WTC11 (cell line): ENCODE data around the gene AHRR. TPM values are rescaled to one million over a fixed set of nuclear protein-coding genes. Genes with fewer than 3 reads are reported as not detected.

ENCODE experiments used
- ATAC-seq: fragments of 200-7000 bp; cut with Tn5 transposase; 2 replicates; pipeline ENCODE4 v1.10.0; 2021; ENCODE audit warnings: mild to moderate bottlenecking, moderate library complexity
- CTCF ChIA-PET: fragments of 300-600 bp; sonication (Branson Sonifier 250); formaldehyde crosslinking; loops from one replicate; lab custom pipeline; 2021; ENCODE audit warnings: antibody characterized with exemption; lab: Charles Lee
- POLR2A ChIA-PET: fragments of 350-600 bp; sonication (Branson Sonifier 250); formaldehyde crosslinking; loops from one replicate; lab custom pipeline; 2021; ENCODE audit warnings: antibody characterized with exemption; lab: Charles Lee
- DNase-seq: peaks from one replicate; pipeline ENCODE4 v3.0.0; 2021; ENCODE audit warnings: low spot score
- H3K27ac Mint-ChIP-seq: 2 replicates; pipeline ENCODE4 v1.8.0; 2021; ENCODE audit warnings: mixed read lengths
- H3K27me3 Mint-ChIP-seq: 2 replicates; pipeline ENCODE4 v1.8.0; 2021; ENCODE audit warnings: low read depth, mild to moderate bottlenecking, moderate library complexity, mixed read lengths
- H3K36me3 Mint-ChIP-seq: 2 replicates; pipeline ENCODE4 v1.8.0; 2021; ENCODE audit warnings: mixed read lengths
- H3K4me1 Mint-ChIP-seq: 2 replicates; pipeline ENCODE4 v1.8.0; 2022; ENCODE audit warnings: mixed read lengths
- H3K4me3 Mint-ChIP-seq: 2 replicates; pipeline ENCODE4 v1.8.0; 2021; ENCODE audit warnings: mild to moderate bottlenecking, moderate library complexity, mixed read lengths
- H3K9me3 Mint-ChIP-seq: 2 replicates; pipeline ENCODE4 v1.8.0; 2021; ENCODE audit warnings: mixed read lengths
- CDX4 ChIP-seq: fragments of 250-450 bp; sonication (Bioruptor Pico); IDR thresholded peaks from 2 replicates; pipeline ENCODE4 v1.9.0; 2021; ENCODE audit warnings: moderate library complexity, mild to moderate bottlenecking, inconsistent platforms, borderline replicate concordance
- FOXP1 ChIP-seq: sonication (generic); formaldehyde crosslinking; IDR thresholded peaks from 2 replicates; pipeline ENCODE4 v1.8.0; 2022; ENCODE audit warnings: missing genetic modification reagents, mild to moderate bottlenecking, moderate library complexity, borderline replicate concordance
- GTF2I ChIP-seq: fragments of 250-450 bp; sonication (Bioruptor Pico); conservative IDR thresholded peaks from 2 replicates; pipeline ENCODE4 v1.4.0; 2021; ENCODE audit warnings: mild to moderate bottlenecking
- IRF1 ChIP-seq: sonication (generic); formaldehyde crosslinking; IDR thresholded peaks from 2 replicates; pipeline ENCODE4 v1.8.0; 2023; ENCODE audit warnings: missing genetic modification reagents
- IRF2 ChIP-seq: sonication (generic); formaldehyde crosslinking; IDR thresholded peaks from 2 replicates; pipeline ENCODE4 v1.8.0; 2022; ENCODE audit warnings: low read depth, missing genetic modification reagents, borderline replicate concordance
- JAZF1 ChIP-seq: fragments of 250-450 bp; sonication (Bioruptor Pico); IDR thresholded peaks from 2 replicates; pipeline ENCODE4 v1.9.0; 2021; ENCODE audit warnings: moderate library complexity, mild to moderate bottlenecking, inconsistent platforms
- MXD4 ChIP-seq: fragments of 250-450 bp; sonication (Bioruptor Pico); IDR thresholded peaks from 2 replicates; pipeline ENCODE4 v1.8.0; 2021; ENCODE audit warnings: mild to moderate bottlenecking, moderate library complexity, borderline replicate concordance
- NFE2L1 ChIP-seq: sonication (generic); formaldehyde crosslinking; IDR thresholded peaks from 2 replicates; pipeline ENCODE4 v1.8.1; 2023; ENCODE audit warnings: missing genetic modification reagents
- PREB ChIP-seq: sonication (generic); formaldehyde crosslinking; IDR thresholded peaks from 2 replicates; pipeline ENCODE4 v1.8.1; 2022; ENCODE audit warnings: mild to moderate bottlenecking, missing genetic modification reagents, moderate library complexity, borderline replicate concordance
- SMAD4 ChIP-seq: sonication (generic); formaldehyde crosslinking; IDR thresholded peaks from 2 replicates; pipeline ENCODE4 v1.8.0; 2022; ENCODE audit warnings: mild to moderate bottlenecking, missing genetic modification reagents
- SOX15 ChIP-seq: fragments of 250-450 bp; sonication (Bioruptor Pico); IDR thresholded peaks from 2 replicates; pipeline ENCODE4 v1.9.0; 2021; ENCODE audit warnings: mild to moderate bottlenecking
- TCF7 ChIP-seq: sonication (generic); formaldehyde crosslinking; IDR thresholded peaks from 2 replicates; pipeline ENCODE4 v1.8.0; 2022; ENCODE audit warnings: mild to moderate bottlenecking, low read depth, missing genetic modification reagents, moderate library complexity
- ZMAT4 ChIP-seq: fragments of 250-450 bp; sonication (Bioruptor Pico); IDR thresholded peaks from 2 replicates; pipeline ENCODE4 v1.9.0; 2021; ENCODE audit warnings: mild to moderate bottlenecking
- ZNF396 ChIP-seq: fragments of 250-450 bp; sonication (Bioruptor Pico); IDR thresholded peaks from 2 replicates; pipeline ENCODE4 v1.8.0; 2021; ENCODE audit warnings: mild to moderate bottlenecking, moderate library complexity, borderline replicate concordance
- total RNA-seq: library from RNA; stranded (reverse); gene quantifications from 3 replicates; pipeline ENCODE4 v1.2.3, GENCODE V29; 2021
- TF ChIP-seq, protein P1 (sequence below): fragments of 250-450 bp; sonication (Bioruptor Pico); IDR thresholded peaks from 2 replicates; pipeline ENCODE4 v2.1.2; 2022; ENCODE audit warnings: mild to moderate bottlenecking, moderate library complexity
- TF ChIP-seq, protein P2 (sequence below): sonication (generic); formaldehyde crosslinking; IDR thresholded peaks from 2 replicates; pipeline ENCODE4 v1.8.0; 2022; ENCODE audit warnings: mild to moderate bottlenecking, missing genetic modification reagents
- TF ChIP-seq, protein P3 (sequence below): sonication (generic); formaldehyde crosslinking; IDR thresholded peaks from 2 replicates; pipeline ENCODE4 v1.8.1; 2023; ENCODE audit warnings: mild to moderate bottlenecking, missing genetic modification reagents
- TF ChIP-seq, protein P4 (sequence below): sonication (generic); formaldehyde crosslinking; IDR thresholded peaks from 2 replicates; pipeline ENCODE4 v1.8.1; 2022; ENCODE audit warnings: missing genetic modification reagents, borderline replicate concordance
- TF ChIP-seq, protein P5 (sequence below): fragments of 200-600 bp; IDR thresholded peaks from 2 replicates; pipeline ENCODE4 v1.8.0; 2022; ENCODE audit warnings: antibody characterized with exemption
- TF ChIP-seq, protein P6 (sequence below): sonication (generic); formaldehyde crosslinking; IDR thresholded peaks from 2 replicates; pipeline ENCODE4 v1.8.0; 2022; ENCODE audit warnings: mild to moderate bottlenecking, missing genetic modification reagents
- TF ChIP-seq, protein P7 (sequence below): sonication (generic); formaldehyde crosslinking; IDR thresholded peaks from 2 replicates; pipeline ENCODE4 v1.8.1; 2022; ENCODE audit warnings: low read depth, missing genetic modification reagents, borderline replicate concordance

AHRR gene
- total RNA-seq, 1 experiment from 2014 or later, result 4.5 TPM

- TF ChIP-seq, protein P1, sequence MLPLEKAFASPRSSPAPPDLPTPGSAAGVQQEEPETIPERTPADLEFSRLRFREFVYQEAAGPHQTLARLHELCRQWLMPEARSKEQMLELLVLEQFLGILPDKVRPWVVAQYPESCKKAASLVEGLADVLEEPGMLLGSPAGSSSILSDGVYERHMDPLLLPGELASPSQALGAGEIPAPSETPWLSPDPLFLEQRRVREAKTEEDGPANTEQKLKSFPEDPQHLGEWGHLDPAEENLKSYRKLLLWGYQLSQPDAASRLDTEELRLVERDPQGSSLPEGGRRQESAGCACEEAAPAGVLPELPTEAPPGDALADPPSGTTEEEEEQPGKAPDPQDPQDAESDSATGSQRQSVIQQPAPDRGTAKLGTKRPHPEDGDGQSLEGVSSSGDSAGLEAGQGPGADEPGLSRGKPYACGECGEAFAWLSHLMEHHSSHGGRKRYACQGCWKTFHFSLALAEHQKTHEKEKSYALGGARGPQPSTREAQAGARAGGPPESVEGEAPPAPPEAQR (CRISPR knock-in tag), result no peak
- TF ChIP-seq JAZF1 (CRISPR knock-in tag) (no peak), FOXP1 (CRISPR knock-in tag) (no peak), MXD4 (no peak), IRF2 (CRISPR knock-in tag) (no peak)
Measured at GRCh38 chr5:448766-449090, 127.2 kb downstream of the AHRR start (continued).

GRCh38 chr5:449151-449550 is 127.6 kb downstream of the AHRR start:
- no peak overlapping the region for H3K4me3 Mint-ChIP-seq
- no peak overlapping the region for H3K27ac Mint-ChIP-seq
- POLR2A ChIA-PET, result no interaction called here

More at GRCh38 chr5:449151-449550, 127.6 kb downstream of the AHRR start:
- CTCF ChIA-PET, result no interaction called here
- Mint-ChIP-seq H3K4me1 (peaks cover 4% of the 10 kb centered on the region), H3K27me3 (no peaks in the 10 kb centered on the region), H3K36me3 (peaks cover 75% of the 10 kb centered on the region), H3K9me3 (peaks cover 8% of the 10 kb centered on the region)
- ATAC-seq, result no peak
- TF ChIP-seq, protein P2, sequence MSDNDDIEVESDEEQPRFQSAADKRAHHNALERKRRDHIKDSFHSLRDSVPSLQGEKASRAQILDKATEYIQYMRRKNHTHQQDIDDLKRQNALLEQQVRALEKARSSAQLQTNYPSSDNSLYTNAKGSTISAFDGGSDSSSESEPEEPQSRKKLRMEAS (CRISPR knock-in tag), result no peak
- TF ChIP-seq CDX4 (CRISPR knock-in tag), result no peak
- TF ChIP-seq SMAD4 (CRISPR knock-in tag), result no peak
- TF ChIP-seq, protein P3, sequence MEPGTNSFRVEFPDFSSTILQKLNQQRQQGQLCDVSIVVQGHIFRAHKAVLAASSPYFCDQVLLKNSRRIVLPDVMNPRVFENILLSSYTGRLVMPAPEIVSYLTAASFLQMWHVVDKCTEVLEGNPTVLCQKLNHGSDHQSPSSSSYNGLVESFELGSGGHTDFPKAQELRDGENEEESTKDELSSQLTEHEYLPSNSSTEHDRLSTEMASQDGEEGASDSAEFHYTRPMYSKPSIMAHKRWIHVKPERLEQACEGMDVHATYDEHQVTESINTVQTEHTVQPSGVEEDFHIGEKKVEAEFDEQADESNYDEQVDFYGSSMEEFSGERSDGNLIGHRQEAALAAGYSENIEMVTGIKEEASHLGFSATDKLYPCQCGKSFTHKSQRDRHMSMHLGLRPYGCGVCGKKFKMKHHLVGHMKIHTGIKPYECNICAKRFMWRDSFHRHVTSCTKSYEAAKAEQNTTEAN, result no peak
- no peak for TF ChIP-seq ZMAT4 (CRISPR knock-in tag)
- no peak for TF ChIP-seq PREB (CRISPR knock-in tag)
- TF ChIP-seq NFE2L1 (CRISPR knock-in tag), result no peak
- TF ChIP-seq, protein P4, sequence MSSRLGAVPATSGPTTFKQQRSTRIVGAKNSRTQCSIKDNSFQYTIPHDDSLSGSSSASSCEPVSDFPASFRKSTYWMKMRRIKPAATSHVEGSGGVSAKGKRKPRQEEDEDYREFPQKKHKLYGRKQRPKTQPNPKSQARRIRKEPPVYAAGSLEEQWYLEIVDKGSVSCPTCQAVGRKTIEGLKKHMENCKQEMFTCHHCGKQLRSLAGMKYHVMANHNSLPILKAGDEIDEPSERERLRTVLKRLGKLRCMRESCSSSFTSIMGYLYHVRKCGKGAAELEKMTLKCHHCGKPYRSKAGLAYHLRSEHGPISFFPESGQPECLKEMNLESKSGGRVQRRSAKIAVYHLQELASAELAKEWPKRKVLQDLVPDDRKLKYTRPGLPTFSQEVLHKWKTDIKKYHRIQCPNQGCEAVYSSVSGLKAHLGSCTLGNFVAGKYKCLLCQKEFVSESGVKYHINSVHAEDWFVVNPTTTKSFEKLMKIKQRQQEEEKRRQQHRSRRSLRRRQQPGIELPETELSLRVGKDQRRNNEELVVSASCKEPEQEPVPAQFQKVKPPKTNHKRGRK (CRISPR knock-in tag), result no peak
- no peak for TF ChIP-seq GTF2I
- TF ChIP-seq, protein P5, sequence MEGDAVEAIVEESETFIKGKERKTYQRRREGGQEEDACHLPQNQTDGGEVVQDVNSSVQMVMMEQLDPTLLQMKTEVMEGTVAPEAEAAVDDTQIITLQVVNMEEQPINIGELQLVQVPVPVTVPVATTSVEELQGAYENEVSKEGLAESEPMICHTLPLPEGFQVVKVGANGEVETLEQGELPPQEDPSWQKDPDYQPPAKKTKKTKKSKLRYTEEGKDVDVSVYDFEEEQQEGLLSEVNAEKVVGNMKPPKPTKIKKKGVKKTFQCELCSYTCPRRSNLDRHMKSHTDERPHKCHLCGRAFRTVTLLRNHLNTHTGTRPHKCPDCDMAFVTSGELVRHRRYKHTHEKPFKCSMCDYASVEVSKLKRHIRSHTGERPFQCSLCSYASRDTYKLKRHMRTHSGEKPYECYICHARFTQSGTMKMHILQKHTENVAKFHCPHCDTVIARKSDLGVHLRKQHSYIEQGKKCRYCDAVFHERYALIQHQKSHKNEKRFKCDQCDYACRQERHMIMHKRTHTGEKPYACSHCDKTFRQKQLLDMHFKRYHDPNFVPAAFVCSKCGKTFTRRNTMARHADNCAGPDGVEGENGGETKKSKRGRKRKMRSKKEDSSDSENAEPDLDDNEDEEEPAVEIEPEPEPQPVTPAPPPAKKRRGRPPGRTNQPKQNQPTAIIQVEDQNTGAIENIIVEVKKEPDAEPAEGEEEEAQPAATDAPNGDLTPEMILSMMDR, result no peak
- TF ChIP-seq, protein P6, sequence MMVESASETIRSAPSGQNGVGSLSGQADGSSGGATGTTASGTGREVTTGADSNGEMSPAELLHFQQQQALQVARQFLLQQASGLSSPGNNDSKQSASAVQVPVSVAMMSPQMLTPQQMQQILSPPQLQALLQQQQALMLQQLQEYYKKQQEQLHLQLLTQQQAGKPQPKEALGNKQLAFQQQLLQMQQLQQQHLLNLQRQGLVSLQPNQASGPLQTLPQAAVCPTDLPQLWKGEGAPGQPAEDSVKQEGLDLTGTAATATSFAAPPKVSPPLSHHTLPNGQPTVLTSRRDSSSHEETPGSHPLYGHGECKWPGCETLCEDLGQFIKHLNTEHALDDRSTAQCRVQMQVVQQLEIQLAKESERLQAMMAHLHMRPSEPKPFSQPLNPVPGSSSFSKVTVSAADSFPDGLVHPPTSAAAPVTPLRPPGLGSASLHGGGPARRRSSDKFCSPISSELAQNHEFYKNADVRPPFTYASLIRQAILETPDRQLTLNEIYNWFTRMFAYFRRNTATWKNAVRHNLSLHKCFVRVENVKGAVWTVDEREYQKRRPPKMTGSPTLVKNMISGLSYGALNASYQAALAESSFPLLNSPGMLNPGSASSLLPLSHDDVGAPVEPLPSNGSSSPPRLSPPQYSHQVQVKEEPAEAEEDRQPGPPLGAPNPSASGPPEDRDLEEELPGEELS (CRISPR knock-in tag), result no peak
- TF ChIP-seq IRF1 (CRISPR knock-in tag), result no peak
- no peak for TF ChIP-seq ZNF396
- TF ChIP-seq SOX15 (CRISPR knock-in tag), result no peak
- TF ChIP-seq TCF7 (CRISPR knock-in tag), result no peak
- TF ChIP-seq, protein P7, sequence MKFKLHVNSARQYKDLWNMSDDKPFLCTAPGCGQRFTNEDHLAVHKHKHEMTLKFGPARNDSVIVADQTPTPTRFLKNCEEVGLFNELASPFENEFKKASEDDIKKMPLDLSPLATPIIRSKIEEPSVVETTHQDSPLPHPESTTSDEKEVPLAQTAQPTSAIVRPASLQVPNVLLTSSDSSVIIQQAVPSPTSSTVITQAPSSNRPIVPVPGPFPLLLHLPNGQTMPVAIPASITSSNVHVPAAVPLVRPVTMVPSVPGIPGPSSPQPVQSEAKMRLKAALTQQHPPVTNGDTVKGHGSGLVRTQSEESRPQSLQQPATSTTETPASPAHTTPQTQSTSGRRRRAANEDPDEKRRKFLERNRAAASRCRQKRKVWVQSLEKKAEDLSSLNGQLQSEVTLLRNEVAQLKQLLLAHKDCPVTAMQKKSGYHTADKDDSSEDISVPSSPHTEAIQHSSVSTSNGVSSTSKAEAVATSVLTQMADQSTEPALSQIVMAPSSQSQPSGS, result no peak
- no peak for DNase-seq
